HG02870 (cell line): ENCODE data around the gene TGM6.

Experiments
- ATAC-seq: cut with Tn5 transposase; IDR thresholded peaks from one replicate; pipeline ENCODE4 v1.9.1; 2021; ENCODE audit warnings: mild to moderate bottlenecking, moderate library complexity; ENCODE audit not compliant: unreplicated experiment

Gene TGM6

DNA sequence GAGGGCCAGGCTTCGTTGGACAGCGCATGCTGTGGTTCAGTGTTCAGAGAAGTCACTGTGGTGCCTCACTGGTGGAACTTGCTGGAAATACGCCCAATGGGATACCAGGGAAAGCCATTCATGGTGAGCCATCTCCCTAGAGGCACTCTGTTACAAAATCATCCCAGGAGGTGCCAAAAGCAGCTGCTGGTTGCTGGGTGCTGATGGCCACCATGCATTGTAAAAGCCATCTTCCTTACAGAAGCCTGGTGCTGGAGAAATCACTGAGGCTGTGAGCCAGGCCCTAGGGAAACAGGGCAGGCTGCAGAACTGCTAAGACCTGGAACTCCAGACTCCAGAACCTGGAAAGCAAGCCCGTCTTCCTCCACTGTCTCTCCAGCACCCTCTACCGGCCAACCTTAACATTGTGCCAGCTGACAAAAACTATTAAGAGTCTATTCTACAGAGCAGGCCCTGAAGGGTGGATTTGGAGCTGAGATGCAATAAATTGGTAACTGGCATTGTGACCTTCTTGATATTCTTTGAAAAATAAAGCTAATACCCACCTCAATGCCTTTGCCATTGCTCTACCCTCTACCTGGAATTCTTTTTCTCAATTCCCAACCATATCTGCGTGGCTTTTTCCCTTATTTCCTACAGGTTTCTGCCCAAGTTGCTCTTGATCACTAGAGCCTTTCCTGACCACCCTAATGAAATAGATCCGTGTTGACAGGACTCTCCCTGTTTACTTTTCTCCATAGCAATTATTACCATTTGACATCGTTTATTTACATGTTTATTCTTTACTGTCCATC is 71.4 kb downstream of the TGM6 start:
- ATAC-seq: no peak

GRCh38 chr20:2453792-2454191 is 73.1 kb downstream of the TGM6 start:
- ATAC-seq: no peak

DNA sequence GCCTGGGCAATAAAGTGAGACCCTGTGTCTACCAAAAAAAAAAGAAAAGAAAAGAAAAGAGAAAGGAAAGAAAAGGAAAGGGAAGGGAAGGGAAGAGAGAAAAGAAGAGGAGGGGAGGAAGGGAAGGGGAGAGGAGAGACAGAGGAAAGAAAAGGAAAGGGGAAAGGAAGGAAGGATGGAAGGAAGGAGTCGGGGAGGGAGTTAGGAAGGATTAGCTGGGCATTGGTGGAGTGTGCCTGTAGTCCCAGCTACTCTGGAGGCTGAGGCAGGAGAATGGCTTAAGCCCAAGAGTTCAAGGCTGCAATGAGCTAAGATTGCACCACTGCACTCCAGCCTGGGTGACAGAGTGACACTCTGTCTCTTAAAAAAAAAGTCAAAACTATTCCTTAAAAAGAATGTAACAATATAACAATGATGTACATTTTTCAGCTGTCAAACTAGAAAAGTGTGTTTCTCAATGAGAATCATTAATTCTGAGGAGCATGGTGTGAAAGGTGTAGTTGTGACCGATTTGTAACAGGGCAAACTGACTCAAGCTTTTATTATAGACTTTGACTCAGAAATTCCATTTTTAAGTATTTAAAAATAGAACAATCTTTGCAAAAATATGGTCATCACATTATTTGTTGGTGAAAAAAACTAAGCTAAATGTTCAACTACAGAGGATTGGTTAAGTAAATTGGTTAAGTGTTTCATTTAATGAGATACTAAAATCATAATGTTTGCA is 75.2 kb downstream of the TGM6 start:
- ATAC-seq: no peak

- no peak for ATAC-seq
Observed at GRCh38 chr20:2458919-2459499, 78.3 kb downstream of the TGM6 start.

DNA sequence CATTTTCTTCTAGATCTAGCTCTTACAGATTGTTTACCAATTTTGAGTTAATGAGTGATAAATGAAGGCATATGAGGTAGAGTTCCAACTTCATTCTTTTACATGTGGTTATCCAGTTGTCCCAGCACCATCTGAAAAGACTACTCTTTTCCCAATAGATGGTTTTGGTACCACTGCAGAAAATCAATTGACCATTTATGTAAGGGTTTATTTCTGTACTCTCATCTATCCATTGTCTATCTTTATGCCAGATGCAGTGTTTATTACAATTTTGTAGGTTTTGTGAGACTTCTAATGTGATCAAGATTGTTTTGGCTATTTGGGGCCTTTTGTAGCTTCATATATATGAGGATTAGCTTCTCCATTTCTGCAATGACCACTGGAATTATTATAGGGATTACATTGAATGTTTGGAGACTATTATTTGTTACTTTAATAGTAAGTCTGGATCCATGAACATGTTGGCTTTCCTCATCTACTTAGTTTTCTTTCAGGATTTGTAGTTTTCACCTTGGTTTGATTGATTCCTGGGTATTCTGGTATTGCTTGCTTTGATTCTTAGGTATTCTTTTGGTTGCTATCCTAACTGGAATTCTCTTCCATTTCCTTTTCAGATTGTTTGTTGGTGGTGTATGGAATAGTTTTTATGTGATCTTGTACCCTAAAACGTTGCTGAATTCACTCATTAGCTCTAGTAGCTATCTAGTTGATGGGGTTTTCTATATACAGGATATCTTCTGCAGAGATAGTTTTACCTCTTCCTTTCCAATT is 79.5 kb downstream of the TGM6 start:
- no peak for ATAC-seq

DNA sequence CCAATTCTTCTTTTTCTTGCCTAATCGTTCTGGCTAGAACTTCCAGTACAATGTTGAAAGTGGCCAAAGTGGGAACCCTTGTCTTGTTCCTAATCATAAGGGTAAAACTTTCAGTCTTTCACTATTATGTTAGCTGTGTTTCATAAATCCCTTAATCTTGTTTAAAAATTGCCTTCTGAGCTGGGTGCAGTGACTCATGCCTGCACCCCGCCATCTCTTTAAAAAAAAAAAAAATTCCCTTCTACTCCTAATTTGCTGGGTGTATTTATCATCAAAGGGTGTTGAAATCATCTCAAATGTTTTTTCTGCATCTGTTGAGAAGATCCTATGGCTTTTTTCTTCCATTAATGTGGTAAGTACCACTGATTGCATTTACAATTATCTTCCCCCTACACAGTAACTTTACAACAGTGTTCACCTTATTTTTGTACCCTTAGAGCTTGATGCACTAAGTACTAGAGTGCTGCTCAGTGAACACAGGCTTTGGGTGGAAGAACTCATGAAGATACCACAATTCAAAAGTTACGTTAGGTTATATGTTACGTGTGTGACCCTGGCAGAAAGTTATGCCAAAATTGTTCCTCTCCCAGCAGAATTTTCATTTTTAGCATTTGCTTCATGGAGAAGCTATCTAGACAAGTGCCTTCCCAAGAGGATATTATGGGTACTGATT is 80.2 kb downstream of the TGM6 start:
- no peak for ATAC-seq

DNA sequence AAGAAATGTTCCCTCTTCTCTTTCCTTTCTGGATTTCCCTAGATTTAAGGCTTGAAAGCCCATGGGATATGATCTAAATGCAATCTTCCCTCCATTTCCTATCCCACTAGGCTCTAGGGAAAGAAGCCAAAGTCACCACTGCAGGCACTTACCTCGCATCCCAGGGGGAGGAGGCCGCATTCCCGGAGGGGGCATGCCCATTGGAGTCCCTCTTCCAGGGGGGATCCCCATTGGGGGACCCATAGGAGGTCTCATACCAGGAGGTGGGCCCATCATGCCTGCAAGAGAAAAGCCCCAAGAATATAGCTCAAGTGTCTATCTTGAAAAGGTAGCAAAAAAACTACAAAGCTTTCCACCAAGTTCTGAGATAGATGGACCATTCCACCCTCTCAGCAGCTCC is 81.8 kb downstream of the TGM6 start:
- no peak for ATAC-seq

DNA sequence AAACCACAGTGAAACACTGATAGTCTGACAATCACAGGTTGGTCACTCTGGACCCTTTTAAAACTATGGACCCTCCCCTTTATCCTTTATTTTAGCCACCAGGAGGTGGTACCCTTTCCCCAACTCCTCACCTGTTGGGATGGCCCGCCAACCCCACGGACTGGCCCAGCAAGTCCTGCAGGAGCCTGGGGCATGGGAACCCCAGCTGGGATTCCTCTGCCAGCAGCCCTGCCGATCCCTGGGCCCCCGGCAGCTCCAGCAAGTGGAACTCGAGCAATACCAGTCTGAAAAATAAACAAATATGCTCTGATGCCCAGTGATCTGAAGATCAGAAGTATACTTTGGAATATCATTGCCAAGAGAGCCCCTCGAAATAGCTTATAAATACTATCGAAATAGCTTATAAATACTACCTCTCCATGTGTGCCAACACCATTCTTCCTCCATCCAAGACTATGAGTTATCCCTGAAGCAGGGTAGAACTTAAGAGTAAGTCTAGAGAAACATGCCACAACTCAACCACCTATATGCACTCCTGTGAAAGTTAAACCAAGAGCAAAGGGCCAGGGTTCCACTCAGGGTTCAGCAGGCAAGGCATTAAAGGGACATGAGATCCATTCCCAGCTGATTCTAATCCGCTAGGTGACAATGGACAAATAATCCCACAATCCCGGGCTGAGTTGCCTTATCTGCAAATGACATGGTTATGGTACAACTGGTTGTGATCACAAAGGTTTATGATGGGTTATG is 83.1 kb downstream of the TGM6 start:
- no peak for ATAC-seq

GRCh38 chr20:2465100-2465499 is 84.4 kb downstream of the TGM6 start:
- no peak for ATAC-seq

GRCh38 chr20:2467412-2467811 is 86.7 kb downstream of the TGM6 start:
- ATAC-seq: no peak

DNA sequence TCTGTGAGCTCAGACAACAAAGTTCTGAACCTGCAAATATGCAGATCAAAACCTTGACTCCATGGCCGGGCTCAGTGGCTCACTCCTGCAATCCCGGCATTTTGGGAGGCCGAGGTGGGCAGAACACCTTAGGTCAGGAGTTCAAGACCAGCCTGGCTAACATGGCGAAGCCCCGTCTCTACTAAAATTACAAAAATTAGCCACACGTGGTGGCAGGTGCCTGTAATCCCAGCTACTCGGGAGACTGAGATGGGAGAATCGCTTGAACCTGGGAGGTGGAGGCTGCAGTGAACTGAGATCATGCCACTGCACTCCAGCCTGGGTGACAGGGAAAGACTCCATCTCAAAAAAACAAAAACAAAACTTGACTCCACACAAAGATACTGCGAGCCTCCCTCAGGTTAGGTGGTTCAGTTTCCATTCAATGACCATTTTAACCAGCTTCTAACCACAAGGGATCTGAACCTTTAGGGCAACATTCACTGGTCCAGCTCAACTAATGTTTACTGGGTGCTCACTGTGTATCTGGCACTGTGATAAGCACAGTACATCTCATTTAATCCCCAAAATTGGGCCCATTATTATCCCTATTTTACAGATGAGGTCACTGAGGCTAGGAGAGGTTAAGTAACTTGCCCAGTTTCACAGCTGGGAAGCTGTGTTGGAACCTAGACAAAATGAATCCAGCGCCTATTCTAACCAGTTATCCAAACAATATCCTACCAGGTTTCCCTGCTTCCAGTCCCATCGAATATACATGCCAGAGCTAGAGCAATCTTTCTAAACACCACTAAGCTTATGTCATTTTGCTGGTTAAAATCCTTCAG is 88.1 kb downstream of the TGM6 start:
- ATAC-seq: no peak

DNA sequence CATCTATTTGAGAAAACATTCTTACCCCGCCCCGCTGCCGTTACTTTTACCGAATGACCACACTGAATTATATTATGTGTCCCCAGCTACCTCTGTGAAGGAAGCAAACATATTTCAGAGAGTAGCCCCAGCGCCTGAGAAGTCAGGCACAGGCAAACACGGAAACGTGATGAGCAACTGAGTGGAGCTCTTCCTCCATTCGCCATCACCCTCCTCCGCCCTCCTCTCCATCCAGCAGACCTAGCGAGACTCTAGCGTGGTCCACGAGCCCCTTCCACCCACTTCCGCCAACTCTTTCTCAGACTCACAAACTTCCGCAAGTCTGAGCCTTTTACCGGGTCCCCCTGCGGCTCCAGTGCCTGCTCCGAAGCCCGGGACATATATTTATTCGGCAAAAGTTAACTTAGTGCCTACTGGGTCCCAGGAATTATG is 89.3 kb downstream of the TGM6 start:
- ATAC-seq: peak; percentile 37

DNA sequence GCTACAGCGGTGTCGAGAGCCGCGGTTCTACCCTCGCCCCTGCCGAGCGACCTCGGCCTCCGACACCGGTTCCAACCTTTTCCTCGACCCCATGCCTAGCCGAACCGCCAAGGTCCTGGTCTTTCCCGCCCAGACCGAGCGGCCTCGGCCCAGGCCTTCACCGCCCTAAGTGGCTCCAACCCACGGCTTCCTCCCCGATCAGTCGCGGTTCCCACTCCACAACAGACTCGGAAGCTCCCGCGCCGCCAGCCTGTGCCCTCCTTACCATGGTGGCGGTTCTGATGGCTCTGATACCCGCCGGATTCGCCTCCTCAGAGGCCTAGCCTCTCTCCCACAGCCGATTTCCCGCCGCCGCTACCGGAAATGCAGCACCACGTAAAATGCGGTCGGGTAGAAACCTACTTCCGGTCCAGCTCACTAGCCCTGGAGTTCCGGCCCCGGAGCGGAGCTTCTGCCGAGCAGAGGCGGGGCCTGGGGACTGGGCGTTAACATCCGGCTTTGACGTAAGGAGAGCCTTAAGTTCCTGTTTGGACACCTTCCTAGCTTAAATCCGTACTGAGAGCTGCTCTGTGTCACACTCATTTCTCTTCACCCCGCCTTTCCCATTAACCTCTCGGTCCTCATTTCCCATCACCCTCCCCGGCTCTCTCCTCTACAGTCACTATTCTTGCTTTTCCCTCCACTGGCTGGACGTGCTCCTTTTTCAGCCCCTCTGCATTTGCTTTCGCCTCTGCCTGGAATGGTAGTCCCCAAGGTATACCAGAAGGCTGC is 89.9 kb downstream of the TGM6 start, which contains the start of gene SNRPB:
TSS of gene SNRPB (minus strand) at position 367 of the 771 bp plus-strand sequence. CDS start at position 268, 99 bp downstream.
- ATAC-seq: peak; percentile 96

GRCh38 chr20:2473516-2473915 is 92.8 kb downstream of the TGM6 start:
- ATAC-seq: no peak

- no peak for ATAC-seq
Observed at GRCh38 chr20:2475850-2476741, 95.4 kb downstream of the TGM6 start.

- no peak for ATAC-seq
Observed at GRCh38 chr20:2476742-2477615, 96.3 kb downstream of the TGM6 start.
